GM21576 (cell line): ENCODE results near the gene CHRNB1.
A peak's percentile ranks its signal among the peaks of the same experiment; 100 is the strongest.

ENCODE experiments used
- ATAC-seq: cut with Tn5 transposase; IDR thresholded peaks from one replicate; pipeline ENCODE4 v1.9.1; 2021; ENCODE audit warnings: mild to moderate bottlenecking, moderate library complexity; ENCODE audit not compliant: unreplicated experiment

Gene CHRNB1

GRCh38 chr17:7413346-7413985 lies 31.4 kb upstream of the CHRNB1 start:
- no peak for ATAC-seq

- no peak for ATAC-seq
Observed at GRCh38 chr17:7414837-7415236, 30.0 kb upstream of the CHRNB1 start.

- no peak for ATAC-seq
Observed at GRCh38 chr17:7415784-7416183, 29.1 kb upstream of the CHRNB1 start.

GRCh38 chr17:7416323-7416722 lies 28.5 kb upstream of the CHRNB1 start:
- no peak for ATAC-seq

GRCh38 chr17:7417056-7417655 lies 27.7 kb upstream of the CHRNB1 start:
- ATAC-seq: no peak

- no peak for ATAC-seq
Observed at GRCh38 chr17:7418472-7419152, 26.2 kb upstream of the CHRNB1 start.

GRCh38 chr17:7419819-7420610 lies 24.8 kb upstream of the CHRNB1 start, which contains the start of gene SPEM1:
SPEM1 (plus strand) TSS chr17:7420324; CDS start chr17:7420385, 61 bp downstream.
- ATAC-seq: no peak

GRCh38 chr17:7421186-7421585 lies 23.7 kb upstream of the CHRNB1 start:
- no peak for ATAC-seq

- ATAC-seq: no peak
Observed at GRCh38 chr17:7423679-7424078, 21.2 kb upstream of the CHRNB1 start.

GRCh38 chr17:7425316-7425715 lies 19.5 kb upstream of the CHRNB1 start, which contains the start of gene SPEM2:
SPEM2 (plus strand) TSS chr17:7425616; CDS start chr17:7425689, 73 bp downstream.
- ATAC-seq: no peak

GRCh38 chr17:7425756-7426155 lies 19.1 kb upstream of the CHRNB1 start:
- ATAC-seq: no peak

GRCh38 chr17:7426203-7426863 lies 18.5 kb upstream of the CHRNB1 start:
- ATAC-seq: no peak

- ATAC-seq: no peak
Observed at GRCh38 chr17:7426896-7427489, 17.9 kb upstream of the CHRNB1 start.

- no peak for ATAC-seq
Observed at GRCh38 chr17:7427549-7427948, 17.3 kb upstream of the CHRNB1 start.

- ATAC-seq: no peak
Observed at GRCh38 chr17:7428557-7428956, 16.3 kb upstream of the CHRNB1 start, which contains the start of gene SPEM3. SPEM3 (plus strand) TSS chr17:7428857; CDS start chr17:7428903, 46 bp downstream.

GRCh38 chr17:7429722-7430121 lies 15.1 kb upstream of the CHRNB1 start:
- no peak for ATAC-seq

GRCh38 chr17:7431231-7431630 lies 13.6 kb upstream of the CHRNB1 start:
- no peak for ATAC-seq

GRCh38 chr17:7432296-7432695 lies 12.6 kb upstream of the CHRNB1 start:
- ATAC-seq: no peak

- ATAC-seq: peak; percentile 19
Observed at GRCh38 chr17:7435676-7436555, 8.9 kb upstream of the CHRNB1 start.
